Measurements from ENCODE around the gene PPT1.
"Not testable (repeated sequence)": the region's sequence is repeated elsewhere in the genome, so short reads cannot be mapped to it uniquely, and the experiment has no call there.

The PPT1 gene

DNA sequence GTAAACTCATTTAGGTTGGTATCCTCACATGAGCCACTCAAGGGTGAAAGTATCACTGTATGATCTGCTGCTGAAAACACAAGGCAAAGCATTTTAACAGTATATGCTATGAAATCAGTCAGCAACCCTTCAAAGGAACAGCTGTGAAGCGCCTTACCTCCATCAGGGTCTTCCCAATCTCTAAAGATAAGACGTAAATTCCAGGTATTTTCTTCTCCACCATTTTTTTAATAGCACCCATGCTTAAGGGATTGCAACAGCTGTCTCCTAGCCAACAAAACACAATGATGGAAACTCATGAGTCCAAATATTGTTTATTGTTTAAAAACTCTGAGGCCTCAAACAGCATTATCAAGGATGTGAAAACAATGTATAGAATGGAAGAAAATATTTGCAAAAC, 4.8 kb downstream of the PPT1 start:
- DNase-seq, result no peak

DNA sequence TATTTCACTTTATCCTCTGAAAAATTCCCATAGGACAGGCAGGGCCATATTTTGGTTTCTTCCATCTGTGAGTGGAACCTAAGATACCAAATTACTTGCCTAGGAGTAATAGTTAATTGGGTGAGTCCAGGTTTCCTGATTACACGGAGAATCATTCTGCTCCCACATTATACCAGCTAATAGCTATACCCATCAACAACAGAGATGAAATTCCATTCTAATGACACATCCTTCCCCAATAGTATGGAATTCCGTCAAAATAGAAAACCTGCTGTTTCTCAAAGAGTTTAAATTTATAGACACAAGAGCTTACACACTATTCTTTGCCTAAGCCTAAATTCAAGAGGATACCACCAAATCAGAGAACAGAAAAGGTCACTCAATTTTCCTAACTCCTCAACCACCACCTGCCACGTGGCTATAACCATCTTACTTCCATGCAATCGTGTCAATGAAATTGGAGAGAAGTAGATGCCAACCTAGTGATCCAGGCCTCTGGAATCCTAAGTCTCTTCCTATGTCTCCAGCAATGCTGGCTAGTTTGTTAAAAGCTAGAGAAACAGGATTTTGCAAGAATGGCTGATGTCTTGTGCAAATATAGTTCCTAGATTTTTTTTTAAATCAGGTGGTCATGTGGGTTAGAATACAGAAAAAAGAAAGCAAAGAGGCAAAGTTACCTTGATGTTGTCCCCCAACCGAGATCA, 6.2 kb downstream of the PPT1 start:
- no peak for DNase-seq

GRCh38 chr1:40084750-40085149, 12.3 kb downstream of the PPT1 start:
- not testable (repeated sequence) for DNase-seq

DNA sequence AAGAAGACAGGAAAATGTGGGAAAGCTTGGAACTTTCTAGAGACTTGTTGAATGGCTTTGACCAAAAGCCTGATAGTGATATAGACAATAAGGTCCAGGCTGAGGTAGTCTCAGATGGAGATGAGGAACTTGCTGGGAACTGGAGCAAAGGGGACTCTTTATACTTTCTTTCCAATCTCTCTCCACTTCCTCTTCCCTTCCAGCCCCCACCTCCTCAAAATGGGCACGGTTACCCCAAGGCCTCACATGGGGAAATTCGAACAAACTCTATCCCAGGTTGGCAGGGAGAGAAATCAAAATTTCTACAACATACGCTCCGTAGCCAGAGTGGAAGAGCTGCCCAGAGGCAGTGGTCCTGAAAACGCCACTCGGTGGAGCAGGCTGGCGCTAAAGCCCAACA, 15.2 kb downstream of the PPT1 start:
- no peak for DNase-seq

GRCh38 chr1:40079774-40080400, 17.2 kb downstream of the PPT1 start:
- DNase-seq, result no peak

DNA sequence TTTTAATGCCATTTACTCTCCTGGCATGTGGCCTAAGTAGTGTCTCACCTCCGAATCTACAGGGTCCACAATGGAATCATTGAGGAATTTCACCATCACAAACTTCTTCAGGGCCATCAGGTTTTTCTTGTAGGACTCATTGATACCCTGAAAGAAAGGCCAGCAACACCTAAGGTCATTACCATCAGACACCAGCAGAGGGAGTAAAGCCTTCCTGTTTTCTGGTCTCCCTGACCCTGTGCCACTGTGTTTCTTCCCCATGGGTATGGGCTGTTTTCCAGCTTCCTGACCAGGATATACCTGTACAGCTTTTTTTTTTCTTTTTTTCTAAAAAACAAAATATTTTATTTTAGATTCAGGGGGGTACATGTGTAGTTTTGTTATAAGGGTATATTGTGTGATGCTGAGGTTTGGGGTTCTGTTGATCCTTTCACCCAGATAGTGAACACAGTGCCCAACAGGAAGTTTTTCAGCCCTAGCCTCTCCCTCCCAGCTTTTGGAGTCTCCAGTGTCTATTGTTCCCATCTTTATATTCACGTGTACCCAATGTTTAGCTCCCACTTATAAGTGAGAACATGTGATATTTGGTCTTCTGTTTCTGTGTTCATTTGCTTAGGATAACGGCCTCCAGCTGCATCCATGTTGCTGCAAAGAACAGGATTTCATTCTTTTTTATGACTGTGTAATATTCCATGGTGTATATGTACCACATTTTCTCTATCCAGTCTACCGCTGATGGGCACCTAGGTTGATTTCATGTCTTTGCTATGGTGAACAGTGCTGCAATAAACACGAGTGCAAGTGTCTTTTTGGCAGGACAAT, 18.3 kb downstream of the PPT1 start:
- no peak for DNase-seq

GRCh38 chr1:40076895-40077312, 20.1 kb downstream of the PPT1 start:
- DNase-seq, result no peak

DNA sequence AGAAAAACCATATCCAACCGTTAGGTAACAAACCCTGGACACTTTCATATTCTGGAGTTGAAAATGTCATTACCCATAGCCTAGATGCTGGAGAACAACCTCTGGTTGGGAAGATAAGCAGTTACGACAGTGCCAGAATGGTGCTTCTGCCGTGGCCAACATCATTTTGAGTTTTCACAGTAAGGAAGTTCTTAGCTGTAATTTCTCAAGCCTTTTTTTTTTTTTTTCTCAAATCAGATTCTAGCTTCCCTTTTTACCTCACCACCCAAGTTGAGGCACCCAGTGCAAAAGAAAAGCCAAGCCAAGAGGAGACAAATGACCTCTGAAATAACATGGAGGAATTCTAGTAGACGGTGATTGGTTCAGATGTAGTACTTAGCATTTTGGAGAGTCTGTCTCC, 21.8 kb downstream of the PPT1 start:
- no peak for DNase-seq

GRCh38 chr1:40073062-40073461, 24.0 kb downstream of the PPT1 start:
- DNase-seq, result no peak

DNA sequence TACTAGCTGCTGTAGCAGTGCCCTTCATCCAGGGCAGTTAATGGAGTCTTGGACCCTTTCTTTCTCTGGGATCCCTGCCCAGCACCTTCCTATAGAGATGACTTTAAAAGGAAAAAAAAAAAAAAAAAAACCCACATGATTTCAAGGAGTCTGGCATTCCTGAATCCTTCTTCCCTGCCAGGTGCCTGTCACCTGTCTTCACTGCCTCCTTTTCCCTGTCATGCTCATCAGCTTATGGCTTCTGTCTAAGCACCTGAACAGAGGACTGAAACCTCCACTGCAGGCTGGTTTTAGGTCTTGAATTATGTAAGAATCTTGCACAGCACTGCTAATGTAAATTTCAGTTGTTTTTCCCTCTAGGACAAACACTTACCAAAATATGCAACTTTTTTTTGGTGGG, 24.9 kb downstream of the PPT1 start:
- no peak for DNase-seq

- DNase-seq, result no peak
Measured at GRCh38 chr1:40067851-40068250, 29.2 kb downstream of the PPT1 start.

GRCh38 chr1:40067023-40067422, 30.0 kb downstream of the PPT1 start:
- no peak for DNase-seq

- DNase-seq, result no peak
Measured at GRCh38 chr1:40064797-40065499, 32.1 kb downstream of the PPT1 start.

DNA sequence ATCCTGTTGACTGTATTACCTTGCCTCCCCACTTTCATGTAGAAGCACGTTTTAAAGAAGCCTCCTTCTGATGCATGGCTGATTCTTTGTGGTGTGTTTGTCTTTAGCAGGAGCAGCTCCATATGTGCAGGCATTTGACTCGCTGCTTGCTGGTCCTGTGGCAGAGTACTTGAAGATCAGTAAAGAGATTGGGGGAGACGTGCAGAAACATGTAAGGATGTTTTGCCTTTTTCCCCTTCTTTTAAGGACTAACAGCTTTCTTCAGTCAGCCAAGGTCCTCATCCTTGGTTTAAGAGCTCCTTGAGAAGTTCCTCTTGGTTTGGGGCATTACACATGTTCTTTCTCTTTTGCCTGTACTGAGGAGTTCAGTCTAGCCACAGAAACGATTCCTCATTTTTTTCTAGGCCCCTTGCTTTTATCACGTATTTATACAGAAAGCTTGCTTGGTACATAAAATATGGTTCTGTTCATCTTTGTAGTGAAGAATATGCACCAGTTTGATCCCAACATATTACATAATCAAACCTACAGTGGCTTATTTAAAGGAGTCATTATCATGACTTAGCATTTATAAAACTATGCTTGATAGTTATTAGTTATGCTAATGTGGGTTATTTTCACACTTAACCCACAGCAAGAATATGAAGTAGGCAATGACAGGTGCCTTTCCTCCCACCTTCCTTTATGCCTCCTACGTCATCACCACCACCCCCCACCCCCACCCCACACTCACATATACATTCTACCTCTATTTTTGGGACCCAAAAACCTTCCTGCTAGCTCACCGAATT, 36.9 kb downstream of the PPT1 start:
- DNase-seq, result no peak

DNA sequence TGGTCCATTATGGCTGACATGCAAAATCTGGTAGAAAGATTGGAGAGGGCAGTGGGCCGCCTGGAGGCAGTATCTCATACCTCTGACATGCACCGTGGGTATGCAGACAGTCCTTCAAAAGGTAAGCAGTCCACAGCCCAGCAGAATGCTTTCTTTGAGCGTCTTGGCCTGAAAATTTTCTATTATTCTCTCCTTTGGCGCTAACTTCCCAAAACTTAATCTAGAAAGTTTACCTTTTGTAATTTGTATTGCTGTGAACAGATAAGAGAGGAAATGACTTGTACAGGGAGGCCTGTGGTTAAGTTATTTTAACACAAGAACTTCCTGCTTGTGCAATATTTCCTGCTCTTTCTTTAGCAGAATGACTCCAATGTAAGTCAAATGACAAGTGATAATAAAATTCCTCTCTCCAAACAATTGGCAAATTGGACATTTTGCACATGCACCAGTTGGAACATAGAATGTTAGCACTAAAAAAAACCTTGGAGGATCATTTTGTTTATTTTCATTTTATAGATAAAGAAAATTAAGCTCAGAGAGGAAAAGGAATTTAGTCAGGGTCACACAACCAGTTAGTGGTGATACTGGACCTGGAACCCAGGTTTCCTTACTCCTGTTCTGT, 37.6 kb downstream of the PPT1 start:
- DNase-seq, result no peak

GRCh38 chr1:40058453-40059337, 38.4 kb downstream of the PPT1 start:
- no peak for DNase-seq

DNA sequence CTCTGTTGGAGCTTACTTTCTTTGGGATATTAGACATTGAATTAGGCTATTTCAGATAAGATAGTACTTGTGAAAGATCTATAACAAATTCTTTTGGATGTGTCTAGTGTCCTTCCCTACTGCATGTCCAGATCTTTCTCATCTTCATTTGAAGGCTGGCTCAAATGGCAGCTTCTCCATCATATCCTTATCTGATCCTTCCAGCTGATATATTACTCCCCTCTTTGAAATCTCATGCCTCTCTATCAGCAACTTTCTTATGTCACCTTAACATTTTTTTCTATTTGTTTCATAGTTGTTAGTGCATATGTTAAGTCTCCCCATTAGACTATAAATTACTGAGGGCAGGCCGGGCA, 39.0 kb downstream of the PPT1 start:
- no peak for DNase-seq

GRCh38 chr1:40057310-40058030, 39.6 kb downstream of the PPT1 start:
- DNase-seq, result no peak

GRCh38 chr1:40056519-40057309, 40.3 kb downstream of the PPT1 start:
- no peak for DNase-seq

Measured in cortex of kidney (tissue), 1 donor.